HG03196 (cell line): ENCODE results near the gene USF3.

ENCODE experiments used
- ATAC-seq: cut with Tn5 transposase; IDR thresholded peaks from one replicate; pipeline ENCODE4 v1.9.1; 2021; ENCODE audit not compliant: unreplicated experiment

USF3 gene, protein sequence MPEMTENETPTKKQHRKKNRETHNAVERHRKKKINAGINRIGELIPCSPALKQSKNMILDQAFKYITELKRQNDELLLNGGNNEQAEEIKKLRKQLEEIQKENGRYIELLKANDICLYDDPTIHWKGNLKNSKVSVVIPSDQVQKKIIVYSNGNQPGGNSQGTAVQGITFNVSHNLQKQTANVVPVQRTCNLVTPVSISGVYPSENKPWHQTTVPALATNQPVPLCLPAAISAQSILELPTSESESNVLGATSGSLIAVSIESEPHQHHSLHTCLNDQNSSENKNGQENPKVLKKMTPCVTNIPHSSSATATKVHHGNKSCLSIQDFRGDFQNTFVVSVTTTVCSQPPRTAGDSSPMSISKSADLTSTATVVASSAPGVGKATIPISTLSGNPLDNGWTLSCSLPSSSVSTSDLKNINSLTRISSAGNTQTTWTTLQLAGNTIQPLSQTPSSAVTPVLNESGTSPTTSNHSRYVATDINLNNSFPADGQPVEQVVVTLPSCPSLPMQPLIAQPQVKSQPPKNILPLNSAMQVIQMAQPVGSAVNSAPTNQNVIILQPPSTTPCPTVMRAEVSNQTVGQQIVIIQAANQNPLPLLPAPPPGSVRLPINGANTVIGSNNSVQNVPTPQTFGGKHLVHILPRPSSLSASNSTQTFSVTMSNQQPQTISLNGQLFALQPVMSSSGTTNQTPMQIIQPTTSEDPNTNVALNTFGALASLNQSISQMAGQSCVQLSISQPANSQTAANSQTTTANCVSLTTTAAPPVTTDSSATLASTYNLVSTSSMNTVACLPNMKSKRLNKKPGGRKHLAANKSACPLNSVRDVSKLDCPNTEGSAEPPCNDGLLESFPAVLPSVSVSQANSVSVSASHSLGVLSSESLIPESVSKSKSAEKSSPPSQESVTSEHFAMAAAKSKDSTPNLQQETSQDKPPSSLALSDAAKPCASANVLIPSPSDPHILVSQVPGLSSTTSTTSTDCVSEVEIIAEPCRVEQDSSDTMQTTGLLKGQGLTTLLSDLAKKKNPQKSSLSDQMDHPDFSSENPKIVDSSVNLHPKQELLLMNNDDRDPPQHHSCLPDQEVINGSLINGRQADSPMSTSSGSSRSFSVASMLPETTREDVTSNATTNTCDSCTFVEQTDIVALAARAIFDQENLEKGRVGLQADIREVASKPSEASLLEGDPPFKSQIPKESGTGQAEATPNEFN (N-terminal part only)

DNA sequence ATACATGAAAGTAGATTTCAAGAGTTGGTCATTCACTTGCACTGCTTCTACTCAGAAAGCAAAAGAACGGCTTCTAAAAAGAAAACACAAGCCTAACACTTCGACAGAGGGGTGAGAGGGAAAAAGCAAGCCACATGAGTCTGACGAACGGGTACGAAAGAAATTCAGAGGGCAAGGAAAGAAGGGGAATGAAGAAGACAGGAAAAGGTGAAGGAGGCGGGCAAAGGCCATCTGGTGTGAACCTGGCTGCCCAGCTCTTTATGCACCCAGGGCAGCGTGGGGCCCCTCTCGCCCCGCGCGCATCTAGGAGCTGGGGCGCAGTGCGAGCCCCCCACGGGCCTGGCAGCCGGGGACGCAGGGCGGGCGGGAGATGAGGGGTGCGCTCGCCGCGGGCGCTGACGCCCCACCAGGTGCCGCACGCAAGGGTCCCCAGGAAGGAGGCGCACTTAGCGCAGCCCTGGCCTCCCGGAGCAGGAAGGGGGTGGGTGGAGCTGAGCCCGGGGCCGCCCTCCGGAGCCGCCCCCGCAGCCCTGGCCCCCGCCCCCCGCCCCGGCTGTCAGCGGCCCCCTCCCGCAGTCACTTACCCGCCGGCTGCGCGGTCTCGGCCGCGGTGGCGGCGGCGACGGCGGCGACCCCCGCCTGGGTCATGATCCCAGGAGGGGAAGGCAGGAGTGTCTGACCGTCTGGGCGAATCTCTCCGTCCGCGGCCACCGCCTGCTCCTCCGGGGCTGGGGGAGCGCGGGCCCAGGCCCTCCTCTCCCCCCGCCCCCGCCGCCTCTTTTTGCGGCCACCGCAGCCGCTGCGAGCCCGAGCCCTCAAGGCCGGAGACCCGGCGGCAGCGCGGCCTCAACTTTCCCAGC, at the start of gene USF3:
USF3 (minus strand) TSS at position 857 of the 860 bp plus-strand sequence. CDS start 21,764 bp downstream, outside the sequence.
- ATAC-seq, result peak; percentile 73

GRCh38 chr3:113745756-113746547, 49.5 kb upstream of the USF3 start, which contains the start of gene NAA50:
Gene NAA50 (minus strand): TSS chr3:113746249. CDS start chr3:113745949, 300 bp downstream.
- peak; percentile 51 for ATAC-seq

DNA sequence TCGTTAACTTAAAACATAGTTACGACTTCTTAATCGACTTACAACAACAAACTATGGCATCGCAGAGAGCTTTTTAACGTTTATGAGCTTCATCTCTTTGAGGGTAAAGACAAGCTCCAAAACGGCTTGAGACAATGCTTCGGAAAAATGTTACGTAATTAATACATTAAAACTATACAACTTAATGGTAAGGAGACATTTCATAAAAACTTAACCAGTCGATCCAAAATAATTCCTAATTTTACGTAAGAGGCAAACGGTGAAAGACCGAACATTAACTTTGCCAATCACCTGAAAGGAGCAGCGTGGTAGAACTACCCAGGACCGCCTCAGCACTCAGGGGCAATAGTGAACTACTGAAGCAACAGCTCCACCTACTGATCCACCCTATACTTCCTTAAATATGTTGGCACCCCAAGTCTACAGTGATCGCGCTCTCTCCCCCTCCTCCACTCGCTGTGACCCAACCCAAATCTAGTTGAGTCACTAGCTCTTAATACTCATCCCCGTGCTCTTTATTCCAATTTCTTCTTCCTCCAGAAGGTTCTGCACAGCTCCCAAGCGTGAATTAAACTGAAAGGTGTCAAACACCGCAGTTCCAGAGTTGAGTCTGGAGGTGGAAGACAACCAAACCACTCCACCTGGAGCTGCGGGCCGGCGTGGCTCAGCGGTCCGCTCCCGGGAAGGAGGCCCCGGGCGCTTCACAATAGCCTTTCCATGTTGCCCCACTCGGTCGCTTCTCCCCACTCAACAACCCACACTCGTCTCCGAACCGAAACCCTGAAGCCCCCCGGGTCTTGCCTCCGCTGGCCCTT, 48.7 kb upstream of the USF3 start:
- ATAC-seq, result peak; percentile 45

- ATAC-seq, result no peak
Observed at GRCh38 chr3:113743006-113743630, 46.7 kb upstream of the USF3 start.

GRCh38 chr3:113741620-113742019, 45.2 kb upstream of the USF3 start:
- no peak for ATAC-seq

- no peak for ATAC-seq
Observed at GRCh38 chr3:113741086-113741485, 44.6 kb upstream of the USF3 start.

- peak; percentile 49 for ATAC-seq
Observed at GRCh38 chr3:113736548-113737089, 40.2 kb upstream of the USF3 start.

DNA sequence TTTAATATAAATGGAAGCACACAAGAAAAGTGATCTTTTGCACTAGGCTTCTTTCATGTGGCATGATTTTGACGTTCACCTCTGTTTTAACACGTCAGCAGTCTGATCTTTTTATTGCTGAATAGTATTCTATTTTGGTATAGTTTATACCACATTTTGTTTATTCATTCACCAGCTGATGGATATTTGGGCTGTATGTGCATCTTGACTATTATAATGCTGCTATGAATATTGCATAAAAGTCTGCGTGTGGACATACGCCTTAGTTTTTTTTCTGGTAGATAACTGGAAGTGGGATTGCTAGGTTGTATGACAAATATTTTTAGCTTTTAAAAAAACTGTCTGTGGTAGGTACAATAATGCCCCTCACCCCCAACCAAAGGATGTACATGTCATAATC, 35.3 kb upstream of the USF3 start:
- no peak for ATAC-seq

GRCh38 chr3:113730550-113730949, 34.1 kb upstream of the USF3 start:
- no peak for ATAC-seq

GRCh38 chr3:113728661-113729060, 32.2 kb upstream of the USF3 start:
- ATAC-seq, result no peak

- ATAC-seq, result no peak
Observed at GRCh38 chr3:113721636-113722035, 25.2 kb upstream of the USF3 start.

GRCh38 chr3:113719758-113720157, 23.3 kb upstream of the USF3 start:
- no peak for ATAC-seq

- ATAC-seq, result no peak
Observed at GRCh38 chr3:113719294-113719693, 22.9 kb upstream of the USF3 start.

DNA sequence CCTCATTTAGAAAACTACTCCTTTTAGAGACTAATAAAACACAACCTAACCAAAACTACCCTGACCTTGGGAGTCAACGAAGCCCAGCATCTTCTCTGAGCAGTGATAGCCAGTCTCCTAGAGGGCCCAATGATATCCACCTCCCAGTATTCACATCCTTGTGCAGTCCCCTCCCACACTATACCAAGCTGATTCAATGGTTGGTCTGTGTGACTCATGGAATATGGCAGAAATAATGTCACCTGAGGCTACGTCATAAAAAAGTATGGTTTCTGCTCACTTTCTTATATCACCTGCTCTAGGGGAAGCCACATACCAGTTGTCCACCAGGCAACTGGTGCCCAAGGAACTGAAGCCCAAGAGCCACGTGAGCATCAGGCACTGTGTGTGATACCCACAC, 21.4 kb upstream of the USF3 start:
- ATAC-seq, result no peak

DNA sequence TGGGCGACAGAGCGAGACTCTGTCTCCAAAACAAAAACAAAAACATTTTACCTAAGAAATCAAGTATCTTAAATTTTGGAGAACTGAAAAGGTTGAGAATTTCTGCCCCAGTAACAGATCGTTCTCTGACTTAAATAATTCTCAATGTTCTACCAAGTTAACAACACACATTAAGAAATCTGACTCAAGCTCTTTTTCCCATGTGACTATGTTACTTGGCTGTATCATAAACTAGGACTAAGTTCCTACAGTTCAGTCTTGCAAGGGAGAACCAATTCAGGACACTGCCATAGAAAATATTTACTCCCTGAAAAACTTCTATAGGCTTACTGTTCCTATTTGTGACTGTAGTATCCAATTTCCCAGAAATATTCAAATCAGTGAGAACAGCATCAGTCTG, 20.9 kb upstream of the USF3 start:
- no peak for ATAC-seq

DNA sequence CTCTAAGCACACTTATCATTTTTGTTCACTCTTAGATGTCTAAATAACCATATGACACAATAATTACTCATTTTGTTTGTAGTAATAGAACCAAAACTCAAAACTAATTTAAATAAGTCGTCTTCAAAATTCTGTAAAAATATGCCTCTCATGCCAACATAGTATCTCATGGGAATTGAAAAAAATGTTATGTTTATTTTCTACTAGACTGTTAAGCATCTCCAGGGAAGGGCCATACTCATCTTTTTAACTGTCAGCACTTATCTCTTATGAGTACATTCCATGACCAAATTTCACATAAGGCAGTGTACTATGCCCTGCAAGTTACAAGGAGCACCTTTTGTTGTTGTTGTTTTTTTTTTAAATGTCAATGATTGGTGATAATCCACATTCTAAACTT, 18.3 kb upstream of the USF3 start:
- no peak for ATAC-seq

- no peak for ATAC-seq
Observed at GRCh38 chr3:113712129-113712528, 15.7 kb upstream of the USF3 start.

- ATAC-seq, result no peak
Observed at GRCh38 chr3:113707835-113708234, 11.4 kb upstream of the USF3 start.
